Loucy (cell line): ENCODE data around the gene GPR15LG.

Source experiments
- H2AFZ ChIP-seq: fragments of 200-600 bp; sonication (generic); 2 replicates; pipeline ENCODE4 v1.6.0; 2016; ENCODE audit warnings: antibody characterized with exemption, mild to moderate bottlenecking, low read length, moderate library complexity
- H3F3A ChIP-seq: fragments of 200-600 bp; 2 replicates; pipeline ENCODE4 v1.6.0; 2016; ENCODE audit warnings: antibody characterized with exemption, low read depth, mild to moderate bottlenecking
- H3K27me3 ChIP-seq: fragments of 200-600 bp; sonication (generic); 2 replicates; pipeline ENCODE4 v1.6.1; 2014; ENCODE audit warnings: low read length, mild to moderate bottlenecking; ENCODE audit not compliant: insufficient read depth, poor library complexity, severe bottlenecking
- H3K36me3 ChIP-seq: fragments of 200-600 bp; sonication (generic); 2 replicates; pipeline ENCODE4 v1.6.1; 2016; ENCODE audit warnings: low read length; ENCODE audit not compliant: insufficient read depth
- H3K4me1 ChIP-seq: fragments of 200-600 bp; sonication (generic); 2 replicates; pipeline ENCODE4 v1.5.1; 2014; ENCODE audit warnings: low read length, mild to moderate bottlenecking; ENCODE audit not compliant: insufficient read depth, poor library complexity, severe bottlenecking
- H3K4me2 ChIP-seq: fragments of 200-600 bp; sonication (generic); 2 replicates; pipeline ENCODE4 v1.6.0; 2014; ENCODE audit warnings: antibody characterized with exemption, low read length, low read depth, mild to moderate bottlenecking; ENCODE audit not compliant: poor library complexity, severe bottlenecking
- H3K4me3 ChIP-seq: fragments of 200-600 bp; sonication (generic); 2 replicates; pipeline ENCODE4 v1.5.1; 2014; ENCODE audit warnings: low read length, mild to moderate bottlenecking, mixed read lengths; ENCODE audit not compliant: poor library complexity, severe bottlenecking
- H3K79me2 ChIP-seq: fragments of 200-600 bp; sonication (generic); 2 replicates; pipeline ENCODE4 v1.6.1; 2014; ENCODE audit warnings: low read length; ENCODE audit not compliant: insufficient read depth
- H3K9ac ChIP-seq: fragments of 200-600 bp; sonication (generic); 2 replicates; pipeline ENCODE4 v1.6.0; 2014; ENCODE audit warnings: mild to moderate bottlenecking, low read depth, low read length, moderate library complexity; ENCODE audit not compliant: poor library complexity, severe bottlenecking
- H3K9me2 ChIP-seq: fragments of 200-600 bp; sonication (generic); replicated peaks from 2 replicates; pipeline ENCODE4 v1.6.1; 2016; ENCODE audit warnings: low read depth, low read length, mixed read lengths
- H3K9me3 ChIP-seq: fragments of 200-600 bp; sonication (generic); 2 replicates; pipeline ENCODE4 v1.6.1; 2014; ENCODE audit warnings: mild to moderate bottlenecking, antibody characterized with exemption, low read length, low read depth; ENCODE audit not compliant: insufficient read depth
- H4K20me1 ChIP-seq: fragments of 200-600 bp; sonication (generic); 2 replicates; pipeline ENCODE4 v1.6.0; 2014; ENCODE audit warnings: antibody characterized with exemption, low read length, mild to moderate bottlenecking; ENCODE audit not compliant: insufficient read depth, poor library complexity, severe bottlenecking
- CTCF ChIP-seq: fragments of 200-600 bp; sonication (generic); conservative IDR thresholded peaks from 2 replicates; pipeline ENCODE4 v1.5.1; 2014; ENCODE audit warnings: mild to moderate bottlenecking, antibody characterized with exemption, low read length
- EZH2phosphoT487 ChIP-seq: fragments of 200-600 bp; IDR thresholded peaks from 2 replicates; pipeline ENCODE4 v1.6.1; 2018; ENCODE audit warnings: antibody characterized with exemption, mild to moderate bottlenecking, moderate library complexity, borderline replicate concordance

Gene GPR15LG

DNA sequence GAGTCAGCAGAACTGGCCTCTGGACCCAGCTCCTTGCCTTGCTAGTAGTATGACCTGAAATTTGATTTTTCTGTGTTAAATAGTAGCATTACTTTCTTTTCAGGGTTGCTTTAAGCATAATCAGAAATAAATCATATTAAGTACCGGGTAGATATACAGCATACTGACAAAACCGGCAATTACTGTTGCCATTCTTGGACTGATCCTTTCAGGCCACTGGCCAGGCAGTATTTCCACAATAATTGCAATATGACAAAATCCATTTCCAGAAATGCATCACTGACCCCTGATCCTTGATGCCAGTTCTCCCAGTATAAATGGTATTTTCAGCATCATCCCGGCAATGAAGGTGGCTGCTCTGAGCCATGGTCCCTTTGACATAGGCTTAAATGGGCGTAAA lies 60.9 kb downstream of the GPR15LG start:
- Histone ChIP-seq H3K9ac (no peak overlapping the region), H3K36me3 (no peaks in the 10 kb centered on the region), H4K20me1 (no peaks in the 10 kb centered on the region), H2AFZ (no peak overlapping the region), H3K9me3 (no peaks in the 10 kb centered on the region; the same call in 1 of the 2 replicates), H3K4me2 (no peak overlapping the region), H3K79me2 (no peaks in the 10 kb centered on the region), H3F3A (no peaks in the 10 kb centered on the region), H3K4me3 (no peak overlapping the region), H3K9me2 (no peaks in the 10 kb centered on the region), H3K27me3 (no peaks in the 10 kb centered on the region), H3K4me1 (no peaks in the 10 kb centered on the region)
- no peak for TF ChIP-seq EZH2phosphoT487
- TF ChIP-seq CTCF, result no peak
